ENCODE results near the gene EIF1AX.
"Not testable (repeated sequence)": the region's sequence is repeated elsewhere in the genome, so short reads cannot be mapped to it uniquely, and the experiment has no call there.

EIF1AX gene

GRCh38 chrX:20135944-20136343 is 5.7 kb downstream of the EIF1AX start:
- H3K4me3 ChIP-seq, result no peak overlapping the region
- DNase-seq (ENCODE audit: low read depth, low spot score), result no peak
- no peak overlapping the region for H3K9ac ChIP-seq (ENCODE audit: insufficient read length)
- H3K36me3 ChIP-seq (ENCODE audit: insufficient read depth, low read length), result peaks cover 90% of the 10 kb centered on the region
- H3K27ac ChIP-seq, result no peak overlapping the region
- no peak for TF ChIP-seq EZH2 (IDR thresholded peaks at IDR 0.05)
- H3K9me3 ChIP-seq (ENCODE audit: low read depth, low read length), result no peaks in the 10 kb centered on the region

- no peaks in the 10 kb centered on the region for H3K9me3 ChIP-seq (ENCODE audit: low read depth, low read length)
- H3K27ac ChIP-seq, result no peak overlapping the region
- DNase-seq (ENCODE audit: low read depth, low spot score), result no peak
- TF ChIP-seq POLR2AphosphoS5 (IDR thresholded peaks at IDR 0.05; ENCODE audit: borderline replicate concordance, low read depth, low read length) (no peak), EZH2 (IDR thresholded peaks at IDR 0.05) (no peak), FOXP2 (optimal IDR thresholded peaks at IDR 0.05; ENCODE audit: control extremely low read depth, extremely low read length, insufficient read depth) (no peak)
- H3K4me3 ChIP-seq, result no peak overlapping the region
- H3K9ac ChIP-seq (ENCODE audit: insufficient read length), result no peak overlapping the region
- peaks cover 89% of the 10 kb centered on the region for H3K36me3 ChIP-seq (ENCODE audit: insufficient read depth, low read length)
Observed at GRCh38 chrX:20132666-20133065, 9.0 kb downstream of the EIF1AX start.

GRCh38 chrX:20130357-20130756 is 11.3 kb downstream of the EIF1AX start:
- TF ChIP-seq EZH2 (IDR thresholded peaks at IDR 0.05) (no peak), POLR2AphosphoS5 (IDR thresholded peaks at IDR 0.05; ENCODE audit: borderline replicate concordance, low read depth, low read length) (no peak), FOXP2 (optimal IDR thresholded peaks at IDR 0.05; ENCODE audit: control extremely low read depth, extremely low read length, insufficient read depth) (no peak)
- Histone ChIP-seq H3K9ac (ENCODE audit: insufficient read length) (no peak overlapping the region), H3K4me3 (no peak overlapping the region), H3K36me3 (ENCODE audit: insufficient read depth, low read length) (peaks cover 69% of the 10 kb centered on the region), H3K9me3 (ENCODE audit: low read depth, low read length) (no peaks in the 10 kb centered on the region), H3K27ac (no peak overlapping the region)
- DNase-seq (ENCODE audit: low read depth, low spot score), result no peak

GRCh38 chrX:20129547-20129946 is 12.1 kb downstream of the EIF1AX start:
- Histone ChIP-seq H3K36me3 (ENCODE audit: insufficient read depth, low read length) (peaks cover 68% of the 10 kb centered on the region), H3K9ac (ENCODE audit: insufficient read length) (no peak overlapping the region), H3K4me3 (no peak overlapping the region), H3K9me3 (ENCODE audit: low read depth, low read length) (no peaks in the 10 kb centered on the region), H3K27ac (no peak overlapping the region)
- no peak for TF ChIP-seq EZH2 (IDR thresholded peaks at IDR 0.05)
- TF ChIP-seq POLR2AphosphoS5 (IDR thresholded peaks at IDR 0.05; ENCODE audit: borderline replicate concordance, low read depth, low read length), result no peak
- TF ChIP-seq FOXP2 (optimal IDR thresholded peaks at IDR 0.05; ENCODE audit: control extremely low read depth, extremely low read length, insufficient read depth), result no peak
- DNase-seq (ENCODE audit: low read depth, low spot score), result no peak

GRCh38 chrX:20128670-20129069 is 13.0 kb downstream of the EIF1AX start:
- H3K9ac ChIP-seq (ENCODE audit: insufficient read length), result no peak overlapping the region
- peaks cover 66% of the 10 kb centered on the region for H3K36me3 ChIP-seq (ENCODE audit: insufficient read depth, low read length)
- peak overlapping the region; percentile 14; the same call in 1 of the 2 replicates for H3K27ac ChIP-seq

GRCh38 chrX:20127440-20127839 is 14.2 kb downstream of the EIF1AX start:
- DNase-seq (ENCODE audit: low read depth, low spot score); H3K27ac ChIP-seq; H3K9me3 ChIP-seq (ENCODE audit: low read depth, low read length); H3K9ac ChIP-seq (ENCODE audit: insufficient read length); H3K4me3 ChIP-seq: not testable (repeated sequence)
- H3K36me3 ChIP-seq (ENCODE audit: insufficient read depth, low read length), result peaks cover 54% of the 10 kb centered on the region

More at GRCh38 chrX:20128670-20129069, 13.0 kb downstream of the EIF1AX start:
- no peak for TF ChIP-seq EZH2 (IDR thresholded peaks at IDR 0.05)
- no peak for TF ChIP-seq POLR2AphosphoS5 (IDR thresholded peaks at IDR 0.05; ENCODE audit: borderline replicate concordance, low read depth, low read length)
- TF ChIP-seq FOXP2 (optimal IDR thresholded peaks at IDR 0.05; ENCODE audit: control extremely low read depth, extremely low read length, insufficient read depth), result no peak
- no peak for DNase-seq (ENCODE audit: low read depth, low spot score)
- Histone ChIP-seq H3K4me3 (no peak overlapping the region), H3K9me3 (ENCODE audit: low read depth, low read length) (no peaks in the 10 kb centered on the region)

- not testable (repeated sequence) for DNase-seq (ENCODE audit: low read depth, low spot score); H3K9ac ChIP-seq (ENCODE audit: insufficient read length); H3K4me3 ChIP-seq; H3K9me3 ChIP-seq (ENCODE audit: low read depth, low read length); H3K27ac ChIP-seq
- peaks cover 48% of the 10 kb centered on the region for H3K36me3 ChIP-seq (ENCODE audit: insufficient read depth, low read length)
Observed at GRCh38 chrX:20126833-20127232, 14.8 kb downstream of the EIF1AX start.

GRCh38 chrX:20124964-20125363 is 16.7 kb downstream of the EIF1AX start:
- H3K27ac ChIP-seq, result no peak overlapping the region
- TF ChIP-seq FOXP2 (optimal IDR thresholded peaks at IDR 0.05; ENCODE audit: control extremely low read depth, extremely low read length, insufficient read depth) (no peak), EZH2 (IDR thresholded peaks at IDR 0.05) (no peak), POLR2AphosphoS5 (IDR thresholded peaks at IDR 0.05; ENCODE audit: borderline replicate concordance, low read depth, low read length) (no peak)

GRCh38 chrX:20118065-20118824 is 23.4 kb downstream of the EIF1AX start:
- DNase-seq (ENCODE audit: low read depth, low spot score), result no peak
- TF ChIP-seq FOXP2 (optimal IDR thresholded peaks at IDR 0.05; ENCODE audit: control extremely low read depth, extremely low read length, insufficient read depth) (no peak), EZH2 (IDR thresholded peaks at IDR 0.05) (no peak), POLR2AphosphoS5 (IDR thresholded peaks at IDR 0.05; ENCODE audit: borderline replicate concordance, low read depth, low read length) (no peak)

More at GRCh38 chrX:20124964-20125363, 16.7 kb downstream of the EIF1AX start:
- Histone ChIP-seq H3K9ac (ENCODE audit: insufficient read length) (no peak overlapping the region), H3K4me3 (no peak overlapping the region), H3K9me3 (ENCODE audit: low read depth, low read length) (no peaks in the 10 kb centered on the region), H3K36me3 (ENCODE audit: insufficient read depth, low read length) (peaks cover 33% of the 10 kb centered on the region)
- DNase-seq (ENCODE audit: low read depth, low spot score), result no peak

More at GRCh38 chrX:20118065-20118824, 23.4 kb downstream of the EIF1AX start:
- H3K27ac ChIP-seq, result no peak overlapping the region
- no peaks in the 10 kb centered on the region for H3K36me3 ChIP-seq (ENCODE audit: insufficient read depth, low read length)
- H3K4me3 ChIP-seq, result no peak overlapping the region
- no peak overlapping the region for H3K9ac ChIP-seq (ENCODE audit: insufficient read length)
- no peaks in the 10 kb centered on the region for H3K9me3 ChIP-seq (ENCODE audit: low read depth, low read length)
